ENCODE data around the gene PLEKHM1.
"Not testable (repeated sequence)": the region's sequence is repeated elsewhere in the genome, so short reads cannot be mapped to it uniquely, and the experiment has no call there.

- TF ChIP-seq CTCF (IDR thresholded peaks at IDR 0.05); ZFX (IDR thresholded peaks at IDR 0.05; ENCODE audit: borderline replicate concordance): not testable (repeated sequence)
These were observed 36.2 kb downstream of the PLEKHM1 start for GRCh38 chr17:45454341-45454740.
